Rectal smooth muscle tissue (tissue), 1 donor: ENCODE measurements around the gene TNFSF8.

ENCODE experiments used
- H3K27ac ChIP-seq: one replicate; pipeline ENCODE4 v1.7.0; 2013; ENCODE audit warnings: low read depth, low read length, inconsistent platforms
- H3K27me3 ChIP-seq: one replicate; pipeline ENCODE4 v1.7.0; 2013; ENCODE audit warnings: low read length; ENCODE audit not compliant: control insufficient read depth, insufficient read depth
- H3K36me3 ChIP-seq: one replicate; pipeline ENCODE4 v1.7.0; 2013; ENCODE audit warnings: low read length; ENCODE audit not compliant: control insufficient read depth, insufficient read depth
- H3K4me1 ChIP-seq: one replicate; pipeline ENCODE4 v1.7.0; 2013; ENCODE audit warnings: low read length; ENCODE audit not compliant: control insufficient read depth, insufficient read depth
- H3K4me3 ChIP-seq: one replicate; pipeline ENCODE4 v1.7.0; 2013; ENCODE audit warnings: low read length
- H3K9ac ChIP-seq: one replicate; pipeline ENCODE4 v1.7.0; 2013; ENCODE audit warnings: low read length

Gene TNFSF8

GRCh38 chr9:114853071-114853855 lies 77.1 kb downstream of the TNFSF8 start:
- H3K9ac ChIP-seq, result no peak overlapping the region
- no peaks in the 10 kb centered on the region for H3K27me3 ChIP-seq
- no peaks in the 10 kb centered on the region for H3K36me3 ChIP-seq
- H3K4me3 ChIP-seq, result no peak overlapping the region
- no peaks in the 10 kb centered on the region for H3K4me1 ChIP-seq
- no peak overlapping the region for H3K27ac ChIP-seq

GRCh38 chr9:114852050-114852594 lies 78.3 kb downstream of the TNFSF8 start:
- no peak overlapping the region for H3K27ac ChIP-seq
- H3K36me3 ChIP-seq, result no peaks in the 10 kb centered on the region

GRCh38 chr9:114851306-114851705 lies 79.1 kb downstream of the TNFSF8 start:
- Histone ChIP-seq H3K9ac (no peak overlapping the region), H3K4me3 (no peak overlapping the region), H3K4me1 (no peaks in the 10 kb centered on the region), H3K27ac (no peak overlapping the region), H3K27me3 (no peaks in the 10 kb centered on the region), H3K36me3 (no peaks in the 10 kb centered on the region)

More at GRCh38 chr9:114852050-114852594, 78.3 kb downstream of the TNFSF8 start:
- no peaks in the 10 kb centered on the region for H3K4me1 ChIP-seq
- no peak overlapping the region for H3K9ac ChIP-seq
- H3K27me3 ChIP-seq, result no peaks in the 10 kb centered on the region
- no peak overlapping the region for H3K4me3 ChIP-seq
